T-helper 22 cell (primary cell): ENCODE measurements around the gene SPG7.
"Not testable (repeated sequence)": the region's sequence is repeated elsewhere in the genome, so short reads cannot be mapped to it uniquely, and the experiment has no call there.

ENCODE experiments used
- DNase-seq: peaks from one replicate; pipeline ENCODE4 v3.0.0-alpha.2; 2020; ENCODE audit warnings: low read depth

The SPG7 gene

GRCh38 chr16:89581045-89581695, 73.0 kb downstream of the SPG7 start:
- no peak for DNase-seq

- no peak for DNase-seq
These were observed 73.8 kb downstream of the SPG7 start for GRCh38 chr16:89581861-89582563.

DNA sequence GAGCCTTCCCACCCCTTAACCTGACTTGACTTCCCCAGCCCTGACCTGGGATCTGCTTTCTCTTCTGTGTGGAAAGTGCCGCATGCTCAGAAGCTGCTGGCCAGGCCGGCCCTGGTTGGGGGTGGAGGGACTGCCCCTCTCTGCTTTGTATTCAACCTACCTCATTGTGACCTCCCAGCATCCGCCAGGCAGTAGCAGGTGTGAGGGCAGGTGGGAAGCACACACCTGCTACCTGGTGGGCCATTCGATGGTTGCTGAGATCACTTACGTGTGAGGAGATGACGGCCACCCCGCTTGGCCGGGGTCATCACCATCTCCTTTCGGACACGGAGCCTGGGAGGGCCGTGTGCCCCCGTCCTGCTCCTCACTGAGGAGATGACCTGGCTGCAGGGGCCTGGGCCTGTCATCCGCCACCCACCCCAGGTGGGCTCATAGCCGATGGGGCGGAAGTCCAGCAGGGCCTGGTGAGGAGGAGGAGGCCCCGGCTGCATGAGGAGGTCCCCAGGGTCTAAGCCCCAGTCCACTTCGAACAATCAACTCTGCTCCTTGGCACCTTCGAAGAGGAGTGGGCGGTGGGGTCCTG, 74.5 kb downstream of the SPG7 start:
- no peak for DNase-seq

- DNase-seq: no peak
These were observed 75.1 kb downstream of the SPG7 start for GRCh38 chr16:89583197-89583894.

DNA sequence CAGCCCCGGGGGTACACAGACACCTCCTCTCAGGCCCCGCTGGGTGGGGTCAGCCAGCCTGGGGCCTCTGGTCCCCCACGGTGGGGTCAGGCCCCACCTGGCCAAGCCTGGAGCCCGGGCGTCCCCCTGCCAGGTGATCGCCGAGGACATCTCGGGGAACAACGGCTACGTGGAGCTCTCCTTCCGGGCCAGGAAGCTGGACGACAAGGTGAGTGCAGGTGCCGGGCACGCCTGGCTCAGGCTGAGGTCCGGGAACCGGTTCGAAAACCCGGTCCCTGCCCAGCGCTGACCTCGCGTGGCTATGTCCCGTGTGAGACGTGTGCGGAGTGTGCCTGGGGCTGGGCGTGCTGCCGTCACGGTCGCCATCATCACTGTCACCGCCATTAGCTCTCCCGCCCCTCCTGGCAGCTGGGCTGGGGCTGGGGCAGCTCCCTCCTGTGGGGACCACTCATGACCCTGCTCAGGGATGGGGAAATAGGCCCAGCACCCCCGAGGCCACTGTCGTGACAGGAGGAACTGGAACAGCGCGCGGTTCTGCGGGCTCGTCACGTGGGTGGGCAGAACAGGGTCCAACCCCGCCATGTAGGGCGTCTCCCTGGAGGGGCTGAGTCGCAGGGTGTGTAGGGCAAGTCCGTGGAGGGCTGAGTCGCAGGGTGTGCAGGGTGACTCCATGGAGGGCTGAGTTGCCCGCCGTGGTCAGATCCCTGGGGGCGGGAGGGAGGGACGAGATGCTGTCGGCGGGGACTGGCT, 75.9 kb downstream of the SPG7 start:
- no peak for DNase-seq

DNA sequence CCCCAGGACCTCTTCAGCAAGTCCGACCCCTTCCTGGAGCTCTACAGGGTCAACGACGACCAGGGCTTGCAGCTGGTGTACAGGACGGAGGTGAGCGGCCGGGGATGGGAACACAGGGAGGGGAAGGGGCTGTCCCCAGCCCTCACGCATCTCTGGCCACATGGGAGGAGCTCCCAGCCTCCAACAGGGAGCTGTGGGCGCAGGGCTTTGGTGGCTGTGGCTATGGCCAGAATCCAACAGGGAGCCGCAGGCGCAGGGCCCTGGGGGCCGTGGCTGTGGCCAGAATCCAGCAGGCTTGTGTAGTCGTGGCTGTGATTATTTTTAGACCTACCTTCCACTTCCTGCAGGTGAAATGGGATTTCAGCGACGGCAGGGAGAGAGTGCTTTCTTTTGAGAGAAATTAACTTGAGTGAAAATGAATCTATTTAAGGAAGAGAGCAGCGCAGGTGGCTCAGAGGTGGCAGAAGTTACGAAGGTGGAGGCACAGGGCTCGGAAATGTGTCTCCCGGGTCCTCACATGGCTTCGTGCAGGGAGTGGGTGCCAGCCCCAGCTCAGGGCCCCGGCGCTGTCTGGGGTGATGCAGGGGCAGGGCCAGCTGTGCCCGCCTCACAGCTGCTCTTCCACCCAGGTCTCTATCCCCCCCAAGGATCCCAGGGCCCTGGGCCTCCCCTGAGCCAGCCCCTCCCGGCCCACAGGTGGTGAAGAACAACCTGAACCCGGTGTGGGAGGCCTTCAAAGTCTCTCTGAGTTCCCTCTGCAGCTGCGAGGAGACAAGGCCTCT, 76.8 kb downstream of the SPG7 start:
- no peak for DNase-seq

- DNase-seq: no peak
These were observed 78.0 kb downstream of the SPG7 start for GRCh38 chr16:89586218-89586617.

GRCh38 chr16:89586853-89587252, 78.7 kb downstream of the SPG7 start:
- DNase-seq: no peak

DNA sequence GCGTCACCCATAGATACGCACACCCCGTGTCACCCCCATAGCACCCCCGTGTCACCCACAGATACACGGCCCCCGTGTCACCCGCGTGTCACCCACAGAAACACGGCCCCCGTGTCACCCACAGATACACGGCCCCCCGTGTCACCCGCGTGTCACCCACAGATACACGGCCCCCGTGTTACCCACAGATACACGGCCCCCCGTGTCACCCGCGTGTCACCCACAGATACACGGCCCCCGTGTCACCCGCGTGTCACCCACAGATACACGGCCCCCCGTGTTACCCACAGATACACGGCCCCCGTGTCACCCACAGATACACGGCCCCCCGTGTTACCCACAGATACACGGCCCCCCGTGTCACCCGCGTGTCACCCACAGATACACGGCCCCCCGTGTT, 79.5 kb downstream of the SPG7 start:
- not testable (repeated sequence) for DNase-seq

DNA sequence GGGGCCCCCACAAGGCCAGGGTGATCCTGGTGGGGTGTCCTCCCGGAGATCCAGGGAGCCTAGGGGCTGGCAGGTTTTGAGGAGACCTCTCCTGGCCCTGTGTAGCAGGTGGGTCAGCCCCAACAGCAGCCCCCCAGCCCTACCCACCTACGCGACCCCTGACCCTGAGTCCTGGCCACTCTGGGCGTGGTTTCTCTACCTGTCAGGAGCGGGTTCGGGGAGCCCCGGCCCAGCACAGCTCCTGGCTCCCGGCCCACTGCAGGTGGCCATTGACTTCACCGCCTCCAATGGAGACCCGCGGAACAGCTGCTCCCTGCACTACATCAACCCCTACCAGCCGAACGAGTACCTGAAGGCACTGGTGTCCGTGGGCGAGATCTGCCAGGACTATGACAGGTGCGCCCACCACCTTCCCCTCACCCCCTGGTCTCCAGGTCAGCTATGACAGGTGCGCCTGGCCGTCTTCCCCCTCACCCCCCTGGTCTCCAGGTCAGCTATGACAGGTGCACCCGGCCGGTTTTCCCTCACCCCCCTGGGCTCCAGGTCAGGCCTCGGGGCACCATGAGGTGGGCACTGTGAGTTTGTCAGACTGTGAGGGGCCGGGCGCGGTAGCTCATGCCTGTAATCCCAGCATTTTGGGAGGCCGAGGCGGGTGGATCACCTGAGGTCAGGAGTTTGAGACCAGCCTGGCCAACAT, 80.4 kb downstream of the SPG7 start:
- DNase-seq: no peak

DNA sequence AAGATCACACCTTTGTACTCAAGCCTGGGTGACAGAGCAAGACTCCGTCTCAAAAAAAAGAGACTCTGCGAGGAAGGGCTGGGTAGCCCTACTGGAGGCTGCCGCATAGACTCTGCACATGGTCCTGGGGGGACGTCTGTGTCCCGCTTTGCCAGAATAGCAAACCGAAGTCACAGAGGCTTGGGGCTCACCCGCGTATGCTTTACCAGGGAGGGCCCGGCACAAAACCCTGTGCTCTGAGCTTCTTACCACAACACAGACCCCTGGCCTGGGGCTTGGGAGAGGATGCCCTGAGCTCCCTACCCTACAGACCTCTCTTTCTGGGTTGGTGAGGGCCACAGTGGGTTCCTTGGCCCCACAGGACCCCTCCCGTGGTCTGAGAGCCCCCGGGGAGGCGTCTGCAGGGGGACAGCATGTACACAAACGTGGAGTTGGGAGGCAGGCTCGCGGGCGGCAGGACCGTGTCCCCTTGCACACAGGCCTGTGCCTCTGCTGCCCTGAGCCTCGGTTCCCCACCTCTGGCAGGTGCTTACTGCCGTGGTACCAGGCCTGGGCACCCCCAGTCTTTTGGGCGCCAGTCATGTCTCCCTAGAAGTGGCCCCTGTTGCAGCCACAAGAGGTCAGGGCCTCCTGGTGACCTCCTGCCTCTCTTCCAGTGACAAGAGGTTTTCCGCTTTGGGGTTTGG, 81.2 kb downstream of the SPG7 start:
- DNase-seq: no peak

DNA sequence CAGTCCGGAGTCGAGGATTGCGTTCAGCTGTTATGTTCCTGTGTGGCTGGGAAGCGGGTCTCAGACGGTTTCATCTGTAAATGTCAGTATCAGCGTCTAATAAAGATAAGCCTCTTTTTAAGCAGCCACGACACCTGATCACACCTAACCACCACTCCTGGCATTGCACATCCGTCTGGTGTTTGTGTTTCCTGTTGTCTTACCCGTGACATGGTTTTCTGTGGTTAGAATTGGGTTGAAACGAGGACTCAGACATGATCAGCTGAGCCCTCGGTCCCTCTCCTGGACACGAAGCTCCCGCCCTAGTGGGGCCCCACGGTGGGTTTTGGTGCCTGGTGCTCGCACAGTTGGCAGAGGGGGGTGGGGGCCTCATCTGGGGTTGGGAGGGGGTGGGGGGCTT, 85.6 kb downstream of the SPG7 start:
- peak; percentile 55 for DNase-seq

DNA sequence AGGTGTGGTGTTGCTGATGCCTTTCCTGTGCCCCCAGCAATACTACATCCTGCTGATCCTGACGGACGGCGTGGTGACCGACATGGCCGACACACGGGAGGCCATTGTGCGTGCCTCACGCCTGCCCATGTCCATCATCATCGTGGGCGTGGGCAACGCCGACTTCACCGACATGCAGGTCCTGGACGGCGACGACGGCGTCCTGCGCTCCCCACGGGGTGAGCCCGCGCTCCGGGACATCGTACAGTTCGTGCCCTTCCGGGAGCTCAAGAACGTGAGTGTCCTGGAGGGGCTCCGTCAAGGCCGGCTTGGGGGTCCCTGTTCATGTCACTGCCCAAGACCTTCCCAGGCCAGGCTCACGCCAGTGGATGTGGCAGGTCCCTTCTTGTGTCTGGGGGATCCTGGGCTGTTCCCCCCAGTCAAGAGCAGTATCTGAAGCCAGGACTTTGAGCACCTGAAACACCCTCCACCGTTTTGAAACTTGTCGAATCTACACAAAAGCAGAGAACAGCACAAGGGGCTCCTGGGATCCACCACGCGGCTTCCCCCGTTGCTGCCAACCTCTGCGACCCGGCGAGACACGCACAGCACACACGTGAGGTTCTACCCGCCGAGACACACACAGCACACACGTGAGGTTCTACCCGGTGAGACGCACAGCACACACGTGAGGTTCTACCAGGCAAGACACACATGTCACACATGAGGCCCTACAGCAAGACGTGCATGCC, 87.3 kb downstream of the SPG7 start:
- no peak for DNase-seq

GRCh38 chr16:89596061-89596689, 88.0 kb downstream of the SPG7 start:
- no peak for DNase-seq

- no peak for DNase-seq
These were observed 88.9 kb downstream of the SPG7 start for GRCh38 chr16:89596957-89597649.

DNA sequence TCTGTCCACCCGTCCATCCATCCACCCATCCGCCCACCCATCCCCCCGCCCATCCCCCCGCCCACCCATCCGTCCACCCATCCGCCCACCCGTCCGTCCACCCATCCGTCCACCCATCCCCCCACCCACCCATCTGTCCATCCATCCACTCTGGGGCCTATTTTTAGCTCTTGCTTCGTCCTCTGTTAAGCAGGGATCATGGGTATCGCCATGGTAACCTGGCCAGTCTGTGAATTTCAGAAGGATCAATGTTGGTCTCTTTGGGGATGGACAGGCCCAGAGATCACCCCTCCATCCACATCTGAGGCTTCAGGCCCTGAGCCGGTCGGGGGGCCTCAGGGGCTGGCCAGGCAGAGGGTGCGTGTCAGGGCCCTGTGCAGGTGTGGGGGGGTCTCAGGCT, 90.0 kb downstream of the SPG7 start:
- no peak for DNase-seq

DNA sequence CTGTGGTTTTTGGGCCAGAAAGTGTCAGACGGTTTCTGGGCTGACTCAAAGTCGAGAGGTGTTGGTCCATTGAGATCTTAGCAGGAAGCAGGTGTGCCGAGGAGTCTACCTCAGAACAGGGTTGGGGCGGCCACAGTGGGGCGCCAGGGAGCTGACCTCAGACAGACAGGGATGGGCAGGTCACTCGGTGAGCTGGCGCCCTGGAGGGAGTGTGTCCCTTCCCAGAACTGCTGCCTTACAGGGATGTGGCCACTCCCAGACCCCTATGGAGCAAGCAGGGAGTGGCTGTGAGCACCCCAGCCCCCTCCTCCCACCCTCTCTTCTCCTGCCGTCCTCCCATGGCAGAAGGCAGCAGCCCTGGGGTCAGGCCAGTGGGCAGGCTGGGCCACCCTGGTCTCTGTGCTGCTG, 91.3 kb downstream of the SPG7 start:
- DNase-seq: no peak

GRCh38 chr16:89599902-89600301, 91.7 kb downstream of the SPG7 start:
- no peak for DNase-seq
